Globus pallidus (tissue), 1 donor: ENCODE data around the gene ENHO.

ENCODE experiments used
- DNase-seq: peaks from one replicate; pipeline ENCODE4 v3.0.0-alpha.2; 2015; ENCODE audit warnings: low spot score

The ENHO gene

GRCh38 chr9:34475097-34475496 is 47.7 kb downstream of the ENHO start:
- DNase-seq, result no peak
